NCI-H82 (cell line): ENCODE measurements around the gene CLCNKB.
"Not testable (repeated sequence)": the region's sequence is repeated elsewhere in the genome, so short reads cannot be mapped to it uniquely, and the experiment has no call there.

Source experiments
- DNase-seq: peaks from one replicate; lab custom pipeline; 2025; lab: John Stamatoyannopoulos, UW

The CLCNKB gene

DNA sequence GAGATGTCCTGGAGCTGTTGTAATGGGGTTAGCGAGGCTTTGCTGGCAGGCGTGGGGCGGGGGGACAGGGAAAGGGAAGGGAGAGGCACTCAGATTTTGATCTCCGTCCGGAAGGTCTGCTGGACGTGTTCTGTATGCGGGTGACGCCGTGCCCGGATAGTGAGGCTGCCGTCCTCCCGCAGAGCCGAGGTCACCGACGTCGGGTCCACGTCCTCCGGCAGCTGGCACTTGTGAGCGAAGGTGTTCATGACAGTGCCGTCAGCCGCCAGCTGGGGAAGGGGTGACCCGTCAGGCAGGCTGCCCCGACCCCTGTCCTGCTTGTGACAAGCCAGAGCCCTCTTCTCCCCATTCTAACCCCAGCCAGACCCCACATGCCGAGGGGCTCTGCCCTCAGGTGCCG is 28.1 kb upstream of the CLCNKB start:
- no peak for DNase-seq

DNA sequence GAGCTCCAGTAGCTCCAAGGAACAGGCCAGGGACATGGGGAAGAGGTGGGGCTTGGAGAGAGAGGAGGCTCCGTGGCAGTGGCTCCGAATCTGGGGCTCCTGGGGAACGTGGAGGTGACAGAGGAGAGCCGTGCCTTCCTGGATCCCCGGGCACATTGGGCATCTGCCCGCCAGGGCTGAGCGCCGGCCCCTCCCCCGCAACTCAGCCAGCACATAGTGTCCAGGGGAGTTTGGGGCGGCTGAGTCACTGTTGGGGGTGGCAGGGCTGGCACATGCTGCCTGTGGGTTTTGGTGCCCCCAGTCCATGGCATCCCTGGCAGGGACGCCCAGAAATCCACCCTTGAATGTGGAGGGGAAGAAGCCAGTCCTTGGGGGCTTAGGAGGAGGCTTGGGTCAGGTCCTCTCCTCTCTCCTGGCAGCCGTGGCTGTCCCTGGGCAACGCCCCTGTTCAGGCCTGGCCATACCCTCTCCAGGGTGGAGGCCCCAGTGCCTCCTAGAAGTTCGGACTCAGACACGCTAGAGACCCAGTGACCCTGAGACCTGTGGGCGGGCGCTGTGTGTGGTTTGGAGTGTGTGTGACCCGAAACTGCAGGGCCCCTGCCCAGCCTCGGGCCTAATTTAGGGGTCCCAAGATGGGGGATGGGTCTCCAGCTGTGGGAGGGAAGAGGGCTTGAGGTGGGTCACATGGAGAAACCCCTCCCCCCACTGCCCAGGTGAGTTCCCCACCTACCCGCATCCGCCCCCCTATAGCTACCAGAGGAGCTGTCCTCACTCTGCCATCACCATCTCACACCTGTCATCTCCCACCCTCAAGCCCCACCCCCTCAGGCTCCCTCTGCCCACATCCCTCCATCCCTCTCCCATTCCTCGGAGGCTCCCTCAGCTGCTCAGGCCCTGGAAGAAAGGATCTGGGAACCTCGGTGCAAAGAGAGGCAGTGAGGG is 27.4 kb upstream of the CLCNKB start:
- DNase-seq = no peak

DNA sequence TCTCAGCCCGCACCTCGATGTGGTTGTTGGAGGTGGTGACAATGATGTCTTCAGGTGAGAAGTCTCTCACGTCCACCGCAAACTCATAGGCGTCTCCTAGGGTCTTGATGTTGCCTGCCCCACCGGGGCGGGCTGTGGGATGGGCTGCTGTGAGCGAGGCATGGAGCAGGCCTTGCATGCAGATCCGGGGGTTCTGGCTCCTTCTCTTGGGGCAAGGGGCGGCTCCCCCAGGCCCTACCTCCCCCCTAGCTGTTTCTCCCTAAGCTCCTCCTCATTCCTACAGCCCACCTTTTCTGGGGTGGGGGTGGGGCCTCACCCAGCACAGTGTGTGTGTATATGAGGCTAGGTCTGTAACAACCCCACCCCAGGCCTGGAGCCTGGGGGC is 26.5 kb upstream of the CLCNKB start:
- no peak for DNase-seq

DNA sequence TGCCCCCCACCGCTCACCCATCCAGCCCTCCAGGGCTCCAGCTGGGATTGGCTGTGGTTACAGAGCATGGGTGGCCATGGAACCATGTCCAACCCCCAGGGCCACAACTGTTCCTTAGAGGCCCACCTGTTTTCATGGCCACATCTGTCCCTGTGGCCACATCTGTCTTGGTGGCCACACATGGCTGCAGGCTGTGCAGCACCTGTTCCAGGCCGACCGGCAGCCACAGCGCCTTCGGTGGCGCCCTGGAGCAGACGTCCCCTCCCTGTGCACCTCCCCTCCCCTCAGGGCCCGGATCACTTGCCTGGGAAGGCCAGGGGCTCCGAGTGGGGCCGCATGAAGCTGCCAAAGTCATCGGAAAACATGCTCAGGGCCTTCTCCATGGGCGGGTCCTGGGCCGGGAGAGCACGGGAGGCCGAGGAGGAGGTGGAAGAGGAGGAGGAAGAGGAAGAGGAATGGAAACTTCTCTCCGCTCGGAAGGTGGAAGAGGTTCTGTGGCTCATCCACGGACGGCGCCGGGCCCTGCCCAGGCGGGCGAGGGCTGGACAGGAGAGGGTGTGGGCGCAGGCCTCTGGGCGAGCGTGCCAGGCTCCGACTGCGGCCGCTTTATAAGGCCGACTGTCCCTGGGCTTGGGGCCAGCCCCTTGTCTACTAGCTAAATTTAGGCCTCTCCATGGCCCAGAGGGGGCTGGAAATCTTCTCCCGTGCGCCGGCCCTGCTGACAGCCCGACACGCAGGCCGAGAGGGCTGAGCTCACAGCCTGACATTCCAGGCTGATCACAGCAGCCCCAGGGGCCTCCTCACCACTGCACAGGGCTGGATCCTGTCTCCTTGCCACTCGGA is 25.9 kb upstream of the CLCNKB start, which contains the start of gene HSPB7:
Gene HSPB7 (minus strand): TSS at position 583 of the 843 bp plus-strand sequence. CDS start 80 bp downstream, at position 503.
- no peak for DNase-seq

DNA sequence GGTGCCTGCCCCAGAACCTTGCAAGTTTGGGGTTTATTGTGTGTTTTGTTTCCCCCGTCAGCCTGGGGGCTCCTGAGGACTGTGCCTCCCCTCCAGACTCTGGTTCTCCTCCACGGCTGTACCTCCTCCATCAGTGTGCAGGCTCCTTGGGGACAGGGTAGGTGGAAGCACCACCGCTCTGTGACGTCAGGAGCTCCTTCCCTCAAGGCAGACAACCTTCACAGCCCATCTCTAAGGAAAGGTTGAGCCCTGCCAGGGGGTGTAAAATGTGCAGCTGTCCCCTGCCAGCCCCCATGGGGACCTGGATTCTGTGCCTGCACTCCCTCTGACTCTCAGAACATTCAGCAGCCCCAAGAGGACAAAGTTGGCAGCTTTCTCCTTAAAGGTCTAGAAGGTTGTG is 25.3 kb upstream of the CLCNKB start:
- no peak for DNase-seq

DNA sequence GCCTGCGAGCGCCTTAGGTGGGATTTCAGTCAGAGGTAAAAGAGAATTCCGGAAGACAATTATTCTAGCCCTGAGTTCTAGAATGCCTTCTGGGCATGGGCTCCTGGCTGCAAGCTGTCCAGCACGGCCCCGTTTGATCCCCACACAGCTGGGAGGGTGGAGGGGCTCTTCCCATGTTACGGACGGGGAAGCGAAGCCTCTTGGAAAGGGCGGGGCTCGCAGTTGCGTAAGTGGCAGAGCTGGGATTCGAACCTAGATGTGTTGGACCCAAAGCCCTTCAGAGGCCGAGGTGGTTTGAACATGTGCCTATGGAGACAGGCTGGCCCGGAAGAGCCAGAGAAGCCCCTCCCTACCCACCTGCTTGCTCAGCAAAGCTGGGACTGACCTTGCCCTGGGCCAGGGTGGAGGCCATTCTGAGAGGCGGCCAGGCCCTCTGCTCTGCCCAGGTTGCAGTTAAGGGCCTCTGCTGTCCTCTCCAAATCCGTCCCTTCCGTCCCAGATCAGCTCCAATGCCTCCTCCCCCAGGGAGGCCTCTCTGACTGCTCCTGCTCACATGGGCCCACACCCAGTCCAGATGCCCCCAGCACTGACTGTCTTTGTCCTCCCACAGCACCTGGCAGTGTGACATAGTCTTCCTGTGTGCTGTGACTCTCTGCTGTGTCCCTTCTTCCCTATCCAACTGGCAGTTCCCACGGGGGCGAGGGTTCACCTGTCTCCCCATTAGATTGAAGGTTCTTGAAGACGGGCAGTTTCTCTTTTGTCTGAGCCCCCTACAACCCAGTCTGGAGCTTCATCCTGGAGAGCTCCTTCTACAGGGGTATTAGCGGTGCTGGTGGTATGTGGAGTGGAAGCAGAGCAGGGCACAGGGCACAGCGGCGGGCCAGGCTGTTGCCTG is 24.6 kb upstream of the CLCNKB start:
- DNase-seq = no peak

DNA sequence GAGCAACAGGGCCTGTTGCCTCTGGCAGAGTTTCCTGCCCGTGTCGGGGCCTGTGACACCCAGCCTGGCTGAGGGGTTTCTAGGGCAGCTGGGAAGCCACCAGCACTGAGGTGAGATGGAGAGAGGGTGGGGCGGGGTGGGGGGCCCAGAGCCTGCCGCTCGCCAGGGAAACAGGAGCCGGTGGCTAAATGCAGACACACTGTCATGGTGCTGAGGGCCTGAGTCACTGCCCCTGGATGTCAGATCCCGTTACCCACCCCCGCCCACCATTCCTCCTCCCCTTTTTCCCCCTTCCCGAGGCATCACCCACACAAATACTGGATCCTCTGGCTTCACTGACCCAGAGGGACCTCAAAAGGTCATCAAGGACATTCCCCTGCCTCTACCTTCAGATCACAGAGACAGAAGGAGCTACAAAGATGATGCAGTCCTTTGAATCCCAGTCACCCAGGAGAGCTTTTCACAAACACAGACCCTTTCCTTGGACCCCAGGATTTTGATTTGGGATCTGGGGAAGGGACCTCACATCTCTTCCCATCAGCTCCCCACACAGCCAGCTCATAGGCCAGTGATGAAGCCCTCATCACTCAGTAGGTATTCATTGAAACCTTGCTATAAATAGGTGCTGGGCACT is 23.8 kb upstream of the CLCNKB start:
- DNase-seq = no peak

DNA sequence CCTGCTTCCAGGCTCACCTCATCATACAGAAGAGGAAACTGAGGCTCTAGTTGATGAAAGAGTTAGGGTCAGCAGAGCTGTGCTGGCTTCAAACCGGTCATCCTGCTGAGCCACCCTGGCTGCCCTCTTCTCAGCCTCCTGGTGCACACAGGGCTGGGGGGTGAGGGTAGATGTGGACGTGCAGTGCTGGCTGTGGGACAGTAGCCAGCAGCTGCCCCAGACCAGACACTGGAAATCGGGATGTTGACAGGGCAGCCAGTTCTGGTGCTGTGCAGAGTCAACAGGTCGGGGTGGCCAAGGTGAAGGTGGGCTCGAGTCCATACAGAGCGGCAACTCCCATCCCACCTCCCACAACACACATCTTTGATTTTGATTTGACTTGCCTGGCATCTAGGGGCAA is 23.3 kb upstream of the CLCNKB start:
- no peak for DNase-seq

DNA sequence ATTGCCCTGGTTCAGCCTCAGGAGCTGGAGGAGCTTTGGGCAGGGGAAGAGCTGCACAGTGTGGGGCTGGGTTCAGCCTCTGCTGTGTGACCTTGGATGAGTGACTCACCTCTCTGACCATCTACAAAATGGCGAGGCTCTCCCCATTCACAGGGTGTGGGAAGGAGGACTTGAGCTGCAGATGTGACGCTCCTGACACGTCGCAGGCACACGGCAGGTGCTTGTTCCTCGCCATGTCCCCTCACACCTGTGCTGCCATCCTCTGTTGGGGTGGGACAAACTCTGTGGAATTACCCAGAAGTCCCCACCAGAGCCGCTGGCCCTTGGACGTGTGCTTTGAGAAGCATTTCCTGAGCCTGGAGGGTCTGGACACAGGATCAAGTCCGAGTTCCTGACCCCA is 22.7 kb upstream of the CLCNKB start:
- DNase-seq = not testable (repeated sequence)

DNA sequence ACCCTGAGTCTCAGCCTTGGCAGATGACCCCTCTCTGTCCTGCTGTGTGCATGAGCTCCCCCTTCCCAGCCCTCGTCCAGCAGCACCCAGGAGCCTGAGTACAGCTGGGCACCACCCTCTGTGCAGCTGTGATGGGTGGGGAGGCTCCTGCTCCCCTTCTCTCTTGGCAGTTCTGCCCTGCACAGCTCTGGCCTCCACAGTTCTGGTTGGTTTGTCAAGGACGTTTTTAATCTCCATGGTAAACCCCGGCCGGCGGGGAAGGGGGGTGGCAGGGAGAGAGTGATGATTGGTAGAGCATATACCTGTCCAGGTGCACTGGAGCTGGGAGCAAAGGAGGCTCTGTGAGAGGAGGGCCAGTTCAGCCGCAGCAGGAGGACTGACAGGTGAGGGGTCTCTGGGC is 21.9 kb upstream of the CLCNKB start, which contains the start of gene CLCNKA:
Gene CLCNKA (plus strand): TSS at position 356 of the 400 bp plus-strand sequence. CDS start 584 bp downstream, outside the sequence.
- no peak for DNase-seq

DNA sequence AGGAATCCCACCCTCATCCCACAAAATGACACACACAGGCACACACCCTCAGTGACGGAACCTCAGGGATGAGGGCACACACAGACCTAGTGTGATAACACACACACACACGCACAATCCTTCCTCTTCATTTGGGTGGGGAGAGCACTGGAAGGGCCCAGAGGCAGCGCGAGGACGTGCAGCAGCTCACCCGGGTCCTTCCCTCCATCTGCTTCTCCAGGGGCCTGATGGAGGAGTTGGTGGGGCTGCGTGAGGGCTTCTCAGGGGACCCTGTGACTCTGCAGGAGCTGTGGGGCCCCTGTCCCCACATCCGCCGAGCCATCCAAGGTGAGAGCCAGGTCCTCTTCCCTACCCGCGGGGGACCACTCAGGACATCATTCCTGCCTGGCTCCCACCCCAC is 21.2 kb upstream of the CLCNKB start:
- no peak for DNase-seq

DNA sequence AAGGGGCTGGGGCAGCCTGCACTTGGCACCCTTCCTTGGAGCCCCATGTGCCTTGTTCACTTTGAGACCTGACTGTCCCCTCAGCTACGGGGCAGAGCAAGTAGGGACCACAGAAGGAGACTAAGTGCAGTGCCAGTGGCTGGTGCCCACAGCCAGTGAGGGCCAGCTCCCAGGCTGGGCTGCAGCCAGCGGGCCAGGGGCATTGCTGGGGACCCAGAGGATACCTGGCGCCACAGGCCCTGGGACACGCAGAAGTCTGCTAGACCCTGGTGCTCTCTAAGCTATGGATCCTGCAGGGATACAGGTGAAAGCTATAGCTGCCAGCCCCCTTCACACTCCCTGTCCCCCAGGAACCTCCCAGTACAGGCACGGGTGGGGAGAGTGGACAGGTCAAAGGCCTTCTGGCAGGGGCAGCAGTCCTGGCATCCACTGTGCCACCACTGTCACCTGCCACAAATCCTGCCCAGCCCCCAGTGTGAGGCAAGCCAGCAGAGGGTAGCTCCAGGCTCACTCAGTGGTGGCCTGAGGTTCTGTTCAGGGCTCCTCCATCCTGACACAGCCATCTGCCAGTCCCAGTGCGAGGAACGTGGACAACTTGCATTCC is 20.4 kb upstream of the CLCNKB start:
- DNase-seq = no peak

DNA sequence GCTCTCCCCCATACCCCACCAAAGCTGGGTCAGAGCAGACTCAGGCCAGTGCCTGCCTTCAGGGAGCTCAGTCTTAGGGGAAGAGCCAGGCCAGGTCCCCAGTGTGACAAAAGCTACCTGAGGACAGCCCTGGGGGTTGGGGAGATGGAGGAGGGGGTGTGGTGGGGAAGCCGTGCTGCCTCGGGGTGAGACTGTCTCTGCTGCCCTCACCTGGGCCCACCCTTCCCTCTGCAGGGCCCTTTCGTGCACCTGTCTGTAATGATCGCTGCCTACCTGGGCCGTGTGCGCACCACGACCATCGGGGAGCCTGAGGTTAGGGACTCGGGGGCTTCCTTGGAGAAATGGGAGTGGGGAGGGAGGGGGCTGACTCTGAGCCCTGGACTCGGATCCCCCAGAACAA is 17.3 kb upstream of the CLCNKB start:
- not testable (repeated sequence) for DNase-seq

DNA sequence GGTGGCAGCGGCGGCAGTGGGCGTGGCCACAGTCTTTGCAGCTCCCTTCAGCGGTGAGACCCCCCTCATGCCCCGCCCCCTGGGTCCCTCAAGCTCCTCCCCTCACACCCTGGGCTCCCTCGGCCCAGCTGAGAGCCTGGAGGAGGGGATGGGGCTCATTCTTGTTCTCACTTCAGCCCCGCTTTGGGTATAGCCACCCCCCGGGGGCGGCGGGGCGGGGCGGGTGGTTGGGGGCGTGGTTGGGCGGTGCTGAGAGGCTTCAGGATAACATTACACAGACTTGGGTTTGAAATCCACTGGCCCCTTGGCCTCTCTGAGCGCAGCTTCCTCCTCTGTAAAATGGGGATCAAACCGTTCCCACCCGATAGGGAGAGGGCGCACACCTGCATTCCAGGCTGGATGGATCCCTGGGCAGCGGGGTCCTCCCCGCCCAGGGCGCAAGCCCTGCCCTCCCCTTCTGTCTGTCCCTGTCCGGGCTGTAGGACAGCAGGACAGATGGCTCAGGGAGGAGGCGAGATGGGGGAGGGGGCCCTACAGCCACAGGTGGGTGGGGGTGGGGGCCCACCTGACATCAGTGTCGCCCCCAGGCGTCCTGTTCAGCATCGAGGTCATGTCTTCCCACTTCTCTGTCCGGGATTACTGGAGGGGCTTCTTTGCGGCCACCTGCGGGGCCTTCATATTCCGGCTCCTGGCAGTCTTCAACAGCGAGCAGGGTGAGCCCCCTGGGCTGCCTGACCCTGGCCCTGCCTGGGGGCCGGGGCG is 16.7 kb upstream of the CLCNKB start:
- DNase-seq = peak; percentile 86

DNA sequence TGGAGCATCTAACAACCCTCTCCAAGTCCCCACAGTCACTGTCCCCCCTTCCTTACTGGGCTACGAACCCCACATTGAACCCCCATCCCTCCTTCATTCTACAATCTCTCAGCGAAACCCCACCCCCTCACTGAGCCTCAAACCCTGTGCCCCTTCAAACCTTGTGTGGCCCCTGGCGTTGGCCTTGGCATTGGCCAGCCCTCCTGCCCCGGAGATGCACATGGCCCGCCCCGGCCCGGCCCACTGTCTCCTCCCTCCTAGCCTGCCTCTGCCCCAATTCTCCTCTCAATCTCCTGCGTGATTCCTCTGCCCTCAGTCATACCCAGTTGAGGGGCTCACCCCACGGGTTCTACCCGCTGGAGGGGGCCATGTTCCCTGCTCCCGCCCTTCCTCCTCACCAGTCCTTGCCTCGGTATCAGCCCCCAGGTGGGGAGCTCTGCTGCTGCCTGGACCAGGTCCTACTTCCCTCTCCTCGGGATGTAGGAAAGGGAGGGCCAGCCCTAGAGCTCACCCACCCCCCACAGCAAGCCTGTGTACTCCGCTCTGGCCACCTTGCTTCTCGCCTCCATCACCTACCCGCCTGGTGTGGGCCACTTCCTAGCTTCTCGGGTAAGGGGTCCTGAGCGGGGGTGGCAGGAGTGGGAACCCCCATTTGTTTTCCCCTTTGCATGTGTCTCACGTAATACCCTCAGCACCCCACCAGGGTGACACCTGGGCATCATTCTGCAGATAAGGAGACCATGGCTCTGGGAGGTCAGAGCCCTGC is 15.2 kb upstream of the CLCNKB start:
- no peak for DNase-seq

DNA sequence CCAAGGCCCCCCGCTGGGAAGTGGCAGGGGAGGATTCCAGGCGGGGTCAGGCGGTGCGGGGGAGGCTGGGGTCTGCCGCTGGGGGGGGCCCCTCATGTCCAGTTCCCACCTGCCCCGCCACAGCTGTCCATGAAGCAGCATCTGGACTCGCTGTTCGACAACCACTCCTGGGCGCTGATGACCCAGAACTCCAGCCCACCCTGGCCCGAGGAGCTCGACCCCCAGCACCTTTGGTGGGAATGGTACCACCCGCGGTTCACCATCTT is 14.6 kb upstream of the CLCNKB start:
- DNase-seq = not testable (repeated sequence)

DNA sequence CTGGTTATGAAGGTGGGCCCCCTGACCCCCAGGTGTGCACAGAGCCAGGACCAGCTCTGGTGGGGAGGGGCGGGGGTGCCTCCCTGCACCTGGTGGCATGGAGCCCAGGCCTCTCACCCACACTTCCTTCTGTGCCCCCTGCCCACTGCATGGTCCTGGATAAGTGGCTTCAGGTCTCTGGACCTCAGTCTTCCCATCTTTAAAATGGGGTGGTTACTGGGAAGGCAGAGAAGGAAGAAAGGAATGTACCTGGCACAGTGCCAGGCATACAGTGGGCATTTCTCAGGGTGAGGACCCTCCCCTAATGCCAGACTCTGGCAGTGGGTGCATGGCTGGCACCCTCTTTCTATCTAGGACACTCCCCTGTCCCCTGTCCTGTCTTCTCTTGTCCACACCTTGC is 14.3 kb upstream of the CLCNKB start:
- no peak for DNase-seq

DNA sequence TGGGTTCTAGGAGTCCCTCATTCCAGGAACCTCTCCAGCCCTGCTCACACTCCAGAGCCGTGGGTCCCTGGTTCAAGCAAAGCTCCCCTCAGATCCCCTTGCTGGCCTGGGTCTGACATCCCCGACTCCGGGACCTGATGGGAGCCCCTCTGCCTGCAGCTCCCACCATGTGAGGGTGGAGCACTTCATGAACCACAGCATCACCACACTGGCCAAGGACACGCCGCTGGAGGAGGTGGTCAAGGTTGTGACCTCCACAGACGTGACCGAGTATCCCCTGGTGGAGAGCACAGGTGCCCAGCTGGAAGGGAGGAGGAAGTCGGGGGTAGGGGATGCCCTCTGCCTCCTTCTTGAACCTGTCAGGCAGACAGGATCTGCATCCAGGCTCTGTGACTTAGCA is 12.0 kb upstream of the CLCNKB start:
- DNase-seq = no peak

DNA sequence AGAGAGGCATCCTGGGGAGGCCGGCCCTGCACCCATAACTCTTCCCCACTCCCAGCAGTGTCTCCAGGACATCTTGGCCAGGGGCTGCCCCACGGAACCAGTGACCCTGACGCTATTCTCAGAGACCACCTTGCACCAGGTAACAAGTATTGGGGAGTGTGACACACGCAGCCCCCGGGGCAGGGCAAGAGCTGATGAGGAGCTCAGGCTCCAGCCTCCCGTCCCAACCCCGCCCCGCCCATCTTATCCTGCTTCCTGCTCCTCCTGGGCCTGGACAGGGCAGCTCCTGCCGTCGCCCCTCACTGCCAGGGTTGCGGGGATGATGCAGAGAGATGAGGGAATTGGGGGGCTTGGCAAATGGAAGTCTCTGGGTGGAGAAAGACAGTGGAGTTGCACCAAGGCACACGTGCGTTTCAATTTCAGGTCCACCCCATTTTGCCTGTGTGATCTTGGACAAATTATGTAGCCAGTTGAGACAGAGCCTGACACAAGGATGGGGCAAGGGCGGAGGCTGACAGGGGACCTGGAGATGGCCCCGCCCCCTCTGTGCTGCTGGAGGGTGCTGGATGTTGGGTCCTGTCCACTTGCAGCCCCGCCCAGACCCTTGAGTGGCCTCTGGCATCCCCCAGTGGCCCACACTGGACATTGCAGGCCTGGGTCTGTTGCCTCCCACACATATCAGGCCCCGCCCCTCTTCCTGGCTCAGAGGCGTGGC is 11.0 kb upstream of the CLCNKB start:
- peak; percentile 97 for DNase-seq
